Endothelial cell of umbilical vein (primary cell): Measurements from ENCODE around the gene YY1.

Experiments used
- FOS ChIP-seq: IDR thresholded peaks from 2 replicates; pipeline ENCODE4 v1.6.1; 2011; ENCODE audit warnings: mild to moderate bottlenecking, low read length, moderate library complexity, borderline replicate concordance; ENCODE audit not compliant: insufficient read depth
- MYC ChIP-seq: IDR thresholded peaks from one replicate; pipeline ENCODE4 v1.6.1; 2011; ENCODE audit warnings: mild to moderate bottlenecking, low read depth, low read length
- POLR2A ChIP-seq: IDR thresholded peaks from 2 replicates; pipeline ENCODE4 v1.6.1; 2012; ENCODE audit warnings: low read depth, mild to moderate bottlenecking, control low read depth, low read length
- TF ChIP-seq, protein P1 (sequence below), 2 donors: IDR thresholded peaks; 1 replicate in 1 of 2; 2 replicates in 1 of 2; pipeline ENCODE4 v1.5.1; 2011; ENCODE audit warnings: low read length in 2 of 2, mild to moderate bottlenecking in 2 of 2, moderate library complexity in 2 of 2, control low read depth in 1 of 2, inconsistent platforms in 1 of 2, low read depth in 1 of 2; ENCODE audit not compliant: insufficient read depth in 1 of 2; ENCODE audit errors: extremely low read depth in 1 of 2

DNA sequence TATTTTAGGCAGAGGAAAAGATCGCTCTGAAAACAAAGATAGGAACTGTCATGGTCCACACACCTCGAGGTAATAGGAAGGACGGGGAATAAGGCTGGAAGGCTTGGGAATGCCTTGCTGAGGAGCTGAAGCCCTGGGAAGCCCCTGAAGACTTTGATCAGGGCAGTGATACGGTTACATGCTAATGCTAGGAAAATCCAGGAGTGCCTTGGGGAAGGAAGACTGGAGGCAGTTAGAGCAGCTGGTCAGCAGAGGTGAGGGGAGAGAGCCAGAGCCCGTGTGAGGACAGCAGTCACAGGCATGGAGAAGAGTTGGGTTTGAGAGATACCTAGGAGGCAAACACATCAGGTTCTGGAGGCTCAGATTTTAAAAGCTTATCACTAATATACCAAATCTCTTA is 8.6 kb upstream of the YY1 start:
- TF ChIP-seq, protein P1, sequence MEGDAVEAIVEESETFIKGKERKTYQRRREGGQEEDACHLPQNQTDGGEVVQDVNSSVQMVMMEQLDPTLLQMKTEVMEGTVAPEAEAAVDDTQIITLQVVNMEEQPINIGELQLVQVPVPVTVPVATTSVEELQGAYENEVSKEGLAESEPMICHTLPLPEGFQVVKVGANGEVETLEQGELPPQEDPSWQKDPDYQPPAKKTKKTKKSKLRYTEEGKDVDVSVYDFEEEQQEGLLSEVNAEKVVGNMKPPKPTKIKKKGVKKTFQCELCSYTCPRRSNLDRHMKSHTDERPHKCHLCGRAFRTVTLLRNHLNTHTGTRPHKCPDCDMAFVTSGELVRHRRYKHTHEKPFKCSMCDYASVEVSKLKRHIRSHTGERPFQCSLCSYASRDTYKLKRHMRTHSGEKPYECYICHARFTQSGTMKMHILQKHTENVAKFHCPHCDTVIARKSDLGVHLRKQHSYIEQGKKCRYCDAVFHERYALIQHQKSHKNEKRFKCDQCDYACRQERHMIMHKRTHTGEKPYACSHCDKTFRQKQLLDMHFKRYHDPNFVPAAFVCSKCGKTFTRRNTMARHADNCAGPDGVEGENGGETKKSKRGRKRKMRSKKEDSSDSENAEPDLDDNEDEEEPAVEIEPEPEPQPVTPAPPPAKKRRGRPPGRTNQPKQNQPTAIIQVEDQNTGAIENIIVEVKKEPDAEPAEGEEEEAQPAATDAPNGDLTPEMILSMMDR (IDR thresholded peaks at IDR 0.05; ENCODE audit: extremely low read depth in 1 of 2, insufficient read depth in 1 of 2, low read depth in 1 of 2, low read length in 2 of 2): no peak
- TF ChIP-seq POLR2A (no peak), MYC (no peak), FOS (no peak)
